ENCODE data around the gene P4HA2.

The P4HA2 gene

DNA sequence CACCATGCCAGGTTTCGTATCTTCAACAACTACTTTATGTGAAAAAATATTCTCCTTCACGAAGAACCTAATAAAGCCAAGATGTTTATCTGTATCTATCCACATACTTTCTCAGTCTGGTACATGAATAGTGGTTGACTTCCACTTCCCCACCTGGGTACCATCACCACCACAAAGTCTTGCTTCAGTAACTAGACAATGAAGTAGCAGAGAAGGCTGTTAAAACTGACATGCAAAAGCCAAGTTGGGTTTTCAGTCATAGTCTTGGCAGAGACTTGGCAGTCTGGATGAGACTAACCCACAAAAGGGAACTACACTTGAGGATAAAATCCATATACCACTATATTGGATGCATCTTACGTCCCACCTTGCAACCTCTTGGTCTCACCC is 5.0 kb downstream of the P4HA2 start:
- no peak for TF ChIP-seq SIN3A (IDR thresholded peaks at IDR 0.05; ENCODE audit: borderline replicate concordance, insufficient read depth, low read length)
- no peak for TF ChIP-seq POLR2AphosphoS5 (IDR thresholded peaks at IDR 0.05; ENCODE audit: low read depth, low read length)
- TF ChIP-seq, protein P1, sequence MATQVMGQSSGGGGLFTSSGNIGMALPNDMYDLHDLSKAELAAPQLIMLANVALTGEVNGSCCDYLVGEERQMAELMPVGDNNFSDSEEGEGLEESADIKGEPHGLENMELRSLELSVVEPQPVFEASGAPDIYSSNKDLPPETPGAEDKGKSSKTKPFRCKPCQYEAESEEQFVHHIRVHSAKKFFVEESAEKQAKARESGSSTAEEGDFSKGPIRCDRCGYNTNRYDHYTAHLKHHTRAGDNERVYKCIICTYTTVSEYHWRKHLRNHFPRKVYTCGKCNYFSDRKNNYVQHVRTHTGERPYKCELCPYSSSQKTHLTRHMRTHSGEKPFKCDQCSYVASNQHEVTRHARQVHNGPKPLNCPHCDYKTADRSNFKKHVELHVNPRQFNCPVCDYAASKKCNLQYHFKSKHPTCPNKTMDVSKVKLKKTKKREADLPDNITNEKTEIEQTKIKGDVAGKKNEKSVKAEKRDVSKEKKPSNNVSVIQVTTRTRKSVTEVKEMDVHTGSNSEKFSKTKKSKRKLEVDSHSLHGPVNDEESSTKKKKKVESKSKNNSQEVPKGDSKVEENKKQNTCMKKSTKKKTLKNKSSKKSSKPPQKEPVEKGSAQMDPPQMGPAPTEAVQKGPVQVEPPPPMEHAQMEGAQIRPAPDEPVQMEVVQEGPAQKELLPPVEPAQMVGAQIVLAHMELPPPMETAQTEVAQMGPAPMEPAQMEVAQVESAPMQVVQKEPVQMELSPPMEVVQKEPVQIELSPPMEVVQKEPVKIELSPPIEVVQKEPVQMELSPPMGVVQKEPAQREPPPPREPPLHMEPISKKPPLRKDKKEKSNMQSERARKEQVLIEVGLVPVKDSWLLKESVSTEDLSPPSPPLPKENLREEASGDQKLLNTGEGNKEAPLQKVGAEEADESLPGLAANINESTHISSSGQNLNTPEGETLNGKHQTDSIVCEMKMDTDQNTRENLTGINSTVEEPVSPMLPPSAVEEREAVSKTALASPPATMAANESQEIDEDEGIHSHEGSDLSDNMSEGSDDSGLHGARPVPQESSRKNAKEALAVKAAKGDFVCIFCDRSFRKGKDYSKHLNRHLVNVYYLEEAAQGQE (IDR thresholded peaks at IDR 0.05; ENCODE audit: insufficient read depth in 1 of 2, low read depth in 2 of 2, low read length in 2 of 2), result no peak
- TF ChIP-seq TAF1 (IDR thresholded peaks at IDR 0.05; ENCODE audit: borderline replicate concordance, insufficient read depth, low read length), result no peak
- TF ChIP-seq FOXP2 (optimal IDR thresholded peaks at IDR 0.05; ENCODE audit: borderline replicate concordance, extremely low read depth, extremely low read length, insufficient read depth), result no peak

DNA sequence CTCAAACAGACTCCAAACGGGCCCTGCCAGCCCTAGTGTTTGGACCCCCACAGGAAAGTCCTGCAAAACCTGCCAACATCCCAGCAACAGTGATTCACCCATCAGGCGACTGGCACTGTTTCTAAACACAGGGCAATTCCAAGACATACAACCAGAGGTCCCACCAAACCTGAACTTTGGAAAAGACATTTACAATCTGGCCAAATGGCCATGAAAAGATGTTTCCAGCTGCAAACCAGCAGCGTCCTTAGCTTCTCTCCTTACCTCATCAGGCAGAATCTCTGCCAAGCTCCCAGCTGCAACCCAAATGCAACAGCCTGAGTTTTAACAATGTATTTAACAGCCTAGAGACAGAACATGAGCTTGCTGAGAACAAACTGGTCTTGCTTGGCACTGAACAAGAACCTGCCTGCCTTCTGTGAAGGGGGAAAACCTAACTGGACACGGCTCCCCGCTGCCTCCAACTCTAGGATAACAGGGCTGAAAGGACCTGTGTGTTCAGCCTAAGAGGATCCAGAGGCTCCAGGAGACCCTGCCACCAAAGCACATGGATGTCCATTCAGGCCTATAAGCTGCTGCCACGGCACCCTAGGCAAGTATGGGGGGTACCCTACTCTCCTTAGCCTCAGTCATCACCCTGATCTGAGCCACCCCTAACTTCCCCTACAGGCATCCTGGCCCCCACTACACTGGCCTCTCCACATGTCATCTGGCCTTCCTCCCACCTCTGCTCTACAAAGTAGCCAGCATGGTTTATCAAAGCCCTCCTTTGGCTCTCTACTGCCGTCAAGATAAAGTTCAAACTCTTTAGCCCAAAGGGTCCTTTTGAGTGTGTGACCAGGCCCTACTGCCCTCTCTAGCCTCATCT is 5.6 kb downstream of the P4HA2 start:
- TF ChIP-seq FOXP2 (optimal IDR thresholded peaks at IDR 0.05; ENCODE audit: borderline replicate concordance, extremely low read depth, extremely low read length, insufficient read depth) (no peak), SIN3A (IDR thresholded peaks at IDR 0.05; ENCODE audit: borderline replicate concordance, insufficient read depth, low read length) (no peak), POLR2AphosphoS5 (IDR thresholded peaks at IDR 0.05; ENCODE audit: low read depth, low read length) (no peak), TAF1 (IDR thresholded peaks at IDR 0.05; ENCODE audit: borderline replicate concordance, insufficient read depth, low read length) (no peak)
- TF ChIP-seq, protein P1 (IDR thresholded peaks at IDR 0.05; ENCODE audit: insufficient read depth in 1 of 2, low read depth in 2 of 2, low read length in 2 of 2), result no peak

DNA sequence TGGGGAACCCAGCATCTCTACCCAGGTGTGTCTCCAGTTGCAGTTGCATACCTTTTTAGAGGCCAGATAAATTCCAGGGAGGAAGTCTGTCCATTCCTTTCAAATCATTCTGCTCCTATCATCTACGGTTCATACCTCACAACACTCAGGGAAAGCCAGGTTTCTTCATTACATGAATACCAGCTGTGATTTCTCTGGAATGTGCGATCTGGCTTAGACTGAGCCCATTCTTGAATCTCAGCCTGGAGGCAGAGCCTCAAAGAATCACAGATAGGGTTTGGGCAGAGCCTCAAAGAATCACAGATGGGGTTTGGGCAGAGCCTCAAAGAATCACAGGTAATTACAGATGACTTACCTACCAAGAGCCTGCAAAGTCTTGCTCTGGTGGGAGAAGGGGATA is 7.2 kb downstream of the P4HA2 start:
- TF ChIP-seq POLR2AphosphoS5 (IDR thresholded peaks at IDR 0.05; ENCODE audit: low read depth, low read length) (no peak), TAF1 (IDR thresholded peaks at IDR 0.05; ENCODE audit: borderline replicate concordance, insufficient read depth, low read length) (no peak), SIN3A (IDR thresholded peaks at IDR 0.05; ENCODE audit: borderline replicate concordance, insufficient read depth, low read length) (no peak), FOXP2 (optimal IDR thresholded peaks at IDR 0.05; ENCODE audit: borderline replicate concordance, extremely low read depth, extremely low read length, insufficient read depth) (no peak)
- TF ChIP-seq, protein P1 (IDR thresholded peaks at IDR 0.05; ENCODE audit: insufficient read depth in 1 of 2, low read depth in 2 of 2, low read length in 2 of 2), result no peak

DNA sequence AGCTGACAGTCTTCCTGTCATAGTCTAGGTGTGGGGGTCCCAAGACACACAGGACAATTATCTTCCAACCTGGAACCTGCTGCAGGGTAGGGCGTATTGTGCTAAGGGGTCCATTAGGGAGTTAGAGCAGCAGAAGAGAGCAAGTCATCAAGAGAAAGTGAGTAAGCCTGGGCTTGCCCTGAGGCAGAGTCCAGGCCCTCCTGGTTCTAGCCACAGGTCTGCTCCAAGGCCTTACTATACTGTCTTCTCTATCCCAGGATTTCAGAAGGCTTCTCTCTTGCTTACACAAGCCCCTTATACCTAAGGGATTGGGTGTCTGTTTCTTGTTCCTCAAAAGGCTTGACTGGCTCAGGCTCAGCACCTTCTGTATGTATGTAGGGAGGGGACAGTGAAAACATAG is 7.7 kb downstream of the P4HA2 start:
- TF ChIP-seq TAF1 (IDR thresholded peaks at IDR 0.05; ENCODE audit: borderline replicate concordance, insufficient read depth, low read length) (no peak), POLR2AphosphoS5 (IDR thresholded peaks at IDR 0.05; ENCODE audit: low read depth, low read length) (no peak), SIN3A (IDR thresholded peaks at IDR 0.05; ENCODE audit: borderline replicate concordance, insufficient read depth, low read length) (no peak), FOXP2 (optimal IDR thresholded peaks at IDR 0.05; ENCODE audit: borderline replicate concordance, extremely low read depth, extremely low read length, insufficient read depth) (no peak)
- TF ChIP-seq, protein P1 (IDR thresholded peaks at IDR 0.05; ENCODE audit: insufficient read depth in 1 of 2, low read depth in 2 of 2, low read length in 2 of 2), result no peak
